GM23338 (cell line): ENCODE results near the gene CRACR2B. TPM values are rescaled to one million over a fixed set of nuclear protein-coding genes. Genes with fewer than 3 reads are reported as not detected.

ENCODE experiments used
- polyA plus RNA-seq: library from polyadenylated mRNA; unstranded; fragments of >200 nt; fragmentation: Nextera tagmentation; extraction: Ambion mirVana; gene quantifications from 2 replicates; pipeline ENCODE4 v1.2.1, GENCODE V29; 2016
- small RNA-seq: library from RNA; depleted of rRNA; stranded (forward); fragments of <200 nt; gene quantifications from one replicate; pipeline ENCODE3, GENCODE V24; 2014; ENCODE audit warnings: low replicate concordance
- total RNA-seq: library from RNA; depleted of rRNA; stranded (reverse); fragments of >200 nt; shearing (Covaris generic); gene quantifications from 2 replicates; pipeline ENCODE4 v1.2.3, GENCODE V29; 2014; rRNA removed

The CRACR2B gene
- total and polyA plus RNA-seq, 2 experiments from 2014 or later: 55.9 to 64.1 TPM

Small RNA genes within 50 kb of the gene (small RNA-seq; reads per million reads assigned to genes)
- not detected for gene SNORA52

Other genes with a start within 250 kb of the CRACR2B start
- gene IRF7, start 212.0 kb upstream of the CRACR2B start, total RNA-seq: 13.8 and 17.3 TPM in 2 replicates
- gene IRF7, start 212.0 kb upstream of the CRACR2B start, polyA plus RNA-seq: 11.4 and 12.3 TPM in 2 replicates
- not detected in 2 replicates for gene CDHR5, start 203.0 kb upstream of the CRACR2B start, total RNA-seq
- not detected in 2 replicates for gene CDHR5, start 203.0 kb upstream of the CRACR2B start, polyA plus RNA-seq
- gene SCT, start 200.7 kb upstream of the CRACR2B start, total RNA-seq: not detected in 2 replicates
- gene SCT, start 200.7 kb upstream of the CRACR2B start, polyA plus RNA-seq: 2.6 and 3.8 TPM in 2 replicates
- 0.27 and 1.0 TPM in 2 replicates for gene DRD4, start 190.7 kb upstream of the CRACR2B start, total RNA-seq
- gene DRD4, start 190.7 kb upstream of the CRACR2B start, polyA plus RNA-seq: 1.3 and 1.8 TPM in 2 replicates
- gene DEAF1, start 132.7 kb upstream of the CRACR2B start, total RNA-seq: 33.5 and 42.6 TPM in 2 replicates
- 47.8 and 49.3 TPM in 2 replicates for gene DEAF1, start 132.7 kb upstream of the CRACR2B start, polyA plus RNA-seq
- 12.8 and 13.1 TPM in 2 replicates for gene TMEM80, start 132.1 kb upstream of the CRACR2B start, total RNA-seq
- 25.1 and 25.4 TPM in 2 replicates for gene TMEM80, start 132.1 kb upstream of the CRACR2B start, polyA plus RNA-seq
- 34.1 and 38.7 TPM in 2 replicates for gene EPS8L2, start 121.7 kb upstream of the CRACR2B start, total RNA-seq
- 56.5 and 59.4 TPM in 2 replicates for gene EPS8L2, start 121.7 kb upstream of the CRACR2B start, polyA plus RNA-seq
- 339 and 353 TPM in 2 replicates for gene TALDO1, start 80.5 kb upstream of the CRACR2B start, total RNA-seq
- 402 and 411 TPM in 2 replicates for gene TALDO1, start 80.5 kb upstream of the CRACR2B start, polyA plus RNA-seq
- gene GATD1, start 50.4 kb upstream of the CRACR2B start, total RNA-seq: 28.0 and 51.0 TPM in 2 replicates
- 39.3 and 44.9 TPM in 2 replicates for gene GATD1, start 50.4 kb upstream of the CRACR2B start, polyA plus RNA-seq
- 3.1 and 5.5 TPM in 2 replicates for gene CEND1, start 37.8 kb upstream of the CRACR2B start, total RNA-seq
- 4.8 and 5.7 TPM in 2 replicates for gene CEND1, start 37.8 kb upstream of the CRACR2B start, polyA plus RNA-seq
- gene SLC25A22, start 29.6 kb upstream of the CRACR2B start, total RNA-seq: 41.2 and 46.4 TPM in 2 replicates
- gene SLC25A22, start 29.6 kb upstream of the CRACR2B start, polyA plus RNA-seq: 20.2 and 21.0 TPM in 2 replicates
- 26.0 and 37.6 TPM in 2 replicates for gene PIDD1, start 22.7 kb upstream of the CRACR2B start, total RNA-seq
- gene PIDD1, start 22.7 kb upstream of the CRACR2B start, polyA plus RNA-seq: 22.7 and 25.6 TPM in 2 replicates
- gene RPLP2, start 18.0 kb upstream of the CRACR2B start, total RNA-seq: 428 and 518 TPM in 2 replicates
- 1,782 and 2,023 TPM in 2 replicates for gene RPLP2, start 18.0 kb upstream of the CRACR2B start, polyA plus RNA-seq
- gene PNPLA2, start 9.0 kb upstream of the CRACR2B start, total RNA-seq: 33.4 and 45.6 TPM in 2 replicates
- 31.1 and 32.3 TPM in 2 replicates for gene PNPLA2, start 9.0 kb upstream of the CRACR2B start, polyA plus RNA-seq
- gene CD151, start 5.0 kb downstream of the CRACR2B start, total RNA-seq: 109 and 119 TPM in 2 replicates
- gene CD151, start 5.0 kb downstream of the CRACR2B start, polyA plus RNA-seq: 62.9 and 64.4 TPM in 2 replicates
- 32.2 and 34.0 TPM in 2 replicates for gene POLR2L, start 14.6 kb downstream of the CRACR2B start, total RNA-seq
- gene POLR2L, start 14.6 kb downstream of the CRACR2B start, polyA plus RNA-seq: 369 TPM in 2 replicates
- 145 and 150 TPM in 2 replicates for gene TSPAN4, start 14.9 kb downstream of the CRACR2B start, total RNA-seq
- gene TSPAN4, start 14.9 kb downstream of the CRACR2B start, polyA plus RNA-seq: 76.8 and 88.4 TPM in 2 replicates
- 51.2 and 67.3 TPM in 2 replicates for gene CHID1, start 82.9 kb downstream of the CRACR2B start, total RNA-seq
- 54.1 and 55.4 TPM in 2 replicates for gene CHID1, start 82.9 kb downstream of the CRACR2B start, polyA plus RNA-seq
- 36.4 and 47.5 TPM in 2 replicates for gene AP2A2, start 98.0 kb downstream of the CRACR2B start, total RNA-seq
- 23.7 and 28.4 TPM in 2 replicates for gene AP2A2, start 98.0 kb downstream of the CRACR2B start, polyA plus RNA-seq
- gene MUC6, start 208.8 kb downstream of the CRACR2B start, total RNA-seq: not detected in 2 replicates
- not detected in 2 replicates for gene MUC6, start 208.8 kb downstream of the CRACR2B start, polyA plus RNA-seq
- gene MUC2, start 247.0 kb downstream of the CRACR2B start, total RNA-seq: not detected in 2 replicates
- not detected in 2 replicates for gene MUC2, start 247.0 kb downstream of the CRACR2B start, polyA plus RNA-seq